ENCODE results near the gene ATP8A2.

- TF ChIP-seq ZFX (IDR thresholded peaks at IDR 0.05; ENCODE audit: borderline replicate concordance) (no peak), CTCF (IDR thresholded peaks at IDR 0.05) (no peak)
Observed at GRCh38 chr13:25503856-25504255, 132.1 kb downstream of the ATP8A2 start.

Data from 22Rv1 (cell line).